ENCODE data around the gene FYN.

FYN gene

GRCh38 chr6:111758608-111759329, 114.5 kb downstream of the FYN start:
- Histone ChIP-seq H3K4me1 (ENCODE audit: control insufficient read depth, insufficient read depth, low read length) (peaks cover 10% of the 10 kb centered on the region), H3K36me3 (ENCODE audit: control insufficient read depth in 2 of 2, insufficient read depth in 1 of 2, low read length in 2 of 2) (peaks cover 0 to 10% of the 10 kb centered on the region in 2 experiments; a peak in 1 of 3 replicates), H3K4me3 (ENCODE audit: low read depth, low read length) (no peak overlapping the region), H3K27ac (ENCODE audit: extremely low read depth, low read depth, low read length) (no peak overlapping the region), H3K9me3 (ENCODE audit: control insufficient read depth, insufficient read depth, low read depth, low read length) (no peaks in the 10 kb centered on the region)
- ChIA-PET POLR2A (no interaction called here), CTCF (no interaction called here)
- TF ChIP-seq ZFP41 (tag by site-specific recombination; IDR thresholded peaks at IDR 0.05; ENCODE audit: borderline replicate concordance) (no peak), ZBTB49 (tag by site-specific recombination; IDR thresholded peaks at IDR 0.05; ENCODE audit: low read depth) (no peak), ZNF473 (tag by site-specific recombination; IDR thresholded peaks at IDR 0.05) (no peak), ZNF558 (tag by site-specific recombination; IDR thresholded peaks at IDR 0.05) (no peak), HOXD13 (CRISPR knock-in tag; IDR thresholded peaks at IDR 0.05; ENCODE audit: borderline replicate concordance) (no peak), ZBTB20 (tag by site-specific recombination; IDR thresholded peaks at IDR 0.05) (no peak), ZNF148 (tag by site-specific recombination; IDR thresholded peaks at IDR 0.05; ENCODE audit: borderline replicate concordance) (no peak), ZNF157 (tag by site-specific recombination; IDR thresholded peaks at IDR 0.05) (no peak), ZNF394 (tag by site-specific recombination; IDR thresholded peaks at IDR 0.05; ENCODE audit: borderline replicate concordance) (no peak)

GRCh38 chr6:111757342-111757741, 115.9 kb downstream of the FYN start:
- no peak overlapping the region for H3K4me3 ChIP-seq (ENCODE audit: low read depth, low read length)
- POLR2A ChIA-PET, result interaction anchor here (0.9 kb wide), 1 partner anchor 12 kb away, joined by 3 read pairs; no protein-coding TSS in a partner anchor
- no peaks in the 10 kb centered on the region; the same call in 1 of the 2 replicates for H3K4me1 ChIP-seq (ENCODE audit: control insufficient read depth, insufficient read depth, low read length)
- CTCF ChIA-PET, result interaction anchor here (0.7 kb wide), 1 partner anchor 138 kb away, joined by 4 read pairs; no protein-coding TSS in a partner anchor
- H3K9me3 ChIP-seq (ENCODE audit: control insufficient read depth, insufficient read depth, low read depth, low read length), result no peaks in the 10 kb centered on the region
- TF ChIP-seq YY2 (tag by site-specific recombination; IDR thresholded peaks at IDR 0.05) (peak; percentile 43; the same call in 1 of the 2 replicates), ZNF280C (tag by site-specific recombination; IDR thresholded peaks at IDR 0.05) (no peak), ZNF362 (tag by site-specific recombination; IDR thresholded peaks at IDR 0.05) (no peak), ZNF202 (tag by site-specific recombination; IDR thresholded peaks at IDR 0.05; ENCODE audit: borderline replicate concordance) (no peak), ZNF707 (tag by site-specific recombination; IDR thresholded peaks at IDR 0.05) (no peak)
- peaks cover 0 to 10% of the 10 kb centered on the region in 2 experiments; a peak in 1 of 3 replicates for H3K36me3 ChIP-seq (ENCODE audit: control insufficient read depth in 2 of 2, insufficient read depth in 1 of 2, low read length in 2 of 2)
- H3K27ac ChIP-seq (ENCODE audit: extremely low read depth, low read depth, low read length), result no peak overlapping the region

All from HEK293 (cell line).